AG09309 (cell line): ENCODE measurements around the gene DDX20.
"Not testable (repeated sequence)": the region's sequence is repeated elsewhere in the genome, so short reads cannot be mapped to it uniquely, and the experiment has no call there.

ENCODE experiments used
- DNase-seq: peaks from one replicate; pipeline ENCODE4 v3.0.0-alpha.2; 2010; ENCODE audit warnings: low read depth
- H3K4me3 ChIP-seq: 2 replicates; pipeline ENCODE4 v1.5.1; 2011; ENCODE audit warnings: mild to moderate bottlenecking, low read depth, low read length, moderate library complexity; ENCODE audit not compliant: control insufficient read depth
- TF ChIP-seq, protein P1 (sequence below): IDR thresholded peaks from 2 replicates; pipeline ENCODE4 v1.5.1; 2011; ENCODE audit warnings: mild to moderate bottlenecking, low read depth, low read length, inconsistent platforms; ENCODE audit not compliant: insufficient read depth, control insufficient read depth; ENCODE audit errors: missing control alignments

DDX20 gene

DNA sequence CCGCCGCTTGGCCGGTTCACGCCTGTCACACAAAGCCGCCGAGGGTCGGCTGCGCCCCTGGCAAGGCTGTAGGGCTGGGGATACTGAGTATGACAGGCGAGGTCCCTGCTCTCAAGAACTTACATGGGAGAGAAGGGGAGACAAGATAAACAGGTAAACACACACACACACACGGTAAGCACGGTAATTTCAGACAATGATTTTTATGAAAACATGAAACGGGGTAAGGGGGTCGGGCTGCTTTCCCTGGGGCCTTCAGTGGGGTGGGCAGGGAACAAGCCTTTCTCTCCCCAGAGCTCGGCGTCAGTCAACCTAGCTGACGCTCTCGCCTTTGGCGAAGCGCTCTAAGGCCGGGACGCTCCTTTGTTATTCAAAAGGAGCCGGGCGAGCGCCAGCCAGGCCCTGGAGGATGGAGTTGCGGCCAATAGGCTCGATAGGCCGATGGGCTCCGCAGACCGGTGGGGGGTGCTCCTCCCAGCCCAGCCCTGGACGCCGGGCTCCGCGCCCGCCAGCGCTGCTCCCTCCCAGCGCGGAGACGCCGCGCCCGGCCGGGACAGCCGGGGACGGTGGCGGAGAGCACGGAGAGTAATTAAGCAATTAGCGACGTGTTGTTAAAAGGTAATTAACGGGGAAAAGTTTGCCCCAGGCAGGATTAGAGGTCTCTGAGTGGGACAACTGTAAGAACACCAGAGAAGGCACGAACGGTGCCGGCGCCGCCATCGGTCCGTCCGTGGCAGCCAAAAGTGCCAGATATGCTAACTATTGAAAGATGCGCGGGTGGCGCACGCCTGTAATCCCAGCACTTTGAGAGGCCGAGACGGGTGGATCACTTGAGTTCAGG, 15.6 kb upstream of the DDX20 start:
- TF ChIP-seq, protein P1, sequence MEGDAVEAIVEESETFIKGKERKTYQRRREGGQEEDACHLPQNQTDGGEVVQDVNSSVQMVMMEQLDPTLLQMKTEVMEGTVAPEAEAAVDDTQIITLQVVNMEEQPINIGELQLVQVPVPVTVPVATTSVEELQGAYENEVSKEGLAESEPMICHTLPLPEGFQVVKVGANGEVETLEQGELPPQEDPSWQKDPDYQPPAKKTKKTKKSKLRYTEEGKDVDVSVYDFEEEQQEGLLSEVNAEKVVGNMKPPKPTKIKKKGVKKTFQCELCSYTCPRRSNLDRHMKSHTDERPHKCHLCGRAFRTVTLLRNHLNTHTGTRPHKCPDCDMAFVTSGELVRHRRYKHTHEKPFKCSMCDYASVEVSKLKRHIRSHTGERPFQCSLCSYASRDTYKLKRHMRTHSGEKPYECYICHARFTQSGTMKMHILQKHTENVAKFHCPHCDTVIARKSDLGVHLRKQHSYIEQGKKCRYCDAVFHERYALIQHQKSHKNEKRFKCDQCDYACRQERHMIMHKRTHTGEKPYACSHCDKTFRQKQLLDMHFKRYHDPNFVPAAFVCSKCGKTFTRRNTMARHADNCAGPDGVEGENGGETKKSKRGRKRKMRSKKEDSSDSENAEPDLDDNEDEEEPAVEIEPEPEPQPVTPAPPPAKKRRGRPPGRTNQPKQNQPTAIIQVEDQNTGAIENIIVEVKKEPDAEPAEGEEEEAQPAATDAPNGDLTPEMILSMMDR = no peak
- no peak for DNase-seq
- H3K4me3 ChIP-seq = peak overlapping the region; percentile 50

- not testable (repeated sequence) for DNase-seq, H3K4me3 ChIP-seq
Measured at GRCh38 chr1:111742292-111742691, 13.4 kb upstream of the DDX20 start.

GRCh38 chr1:111742938-111743549, 12.7 kb upstream of the DDX20 start:
- no peak overlapping the region for H3K4me3 ChIP-seq
- TF ChIP-seq, protein P1 = no peak
- no peak for DNase-seq

DNA sequence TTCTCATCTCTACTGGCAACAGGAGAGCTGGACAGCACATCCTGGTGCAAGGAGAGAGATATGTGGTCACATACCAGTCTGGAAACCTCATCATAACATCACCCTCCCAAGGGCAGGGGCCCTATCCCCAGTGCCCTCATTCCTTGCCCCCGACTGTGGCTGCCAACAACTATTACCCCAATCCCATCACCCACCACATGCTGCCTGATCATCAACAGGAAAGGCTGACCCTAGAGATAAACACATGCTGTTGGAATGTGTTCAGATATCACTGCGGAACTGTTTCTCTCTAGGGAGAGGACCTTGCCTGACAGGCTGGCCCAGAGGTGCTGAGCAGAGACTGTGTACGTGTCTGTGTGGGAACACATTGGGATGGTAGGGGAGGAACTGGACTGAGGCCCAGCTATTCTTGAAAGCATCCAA, 12.0 kb upstream of the DDX20 start:
- H3K4me3 ChIP-seq = no peak overlapping the region
- TF ChIP-seq, protein P1 = no peak
- DNase-seq = no peak

DNA sequence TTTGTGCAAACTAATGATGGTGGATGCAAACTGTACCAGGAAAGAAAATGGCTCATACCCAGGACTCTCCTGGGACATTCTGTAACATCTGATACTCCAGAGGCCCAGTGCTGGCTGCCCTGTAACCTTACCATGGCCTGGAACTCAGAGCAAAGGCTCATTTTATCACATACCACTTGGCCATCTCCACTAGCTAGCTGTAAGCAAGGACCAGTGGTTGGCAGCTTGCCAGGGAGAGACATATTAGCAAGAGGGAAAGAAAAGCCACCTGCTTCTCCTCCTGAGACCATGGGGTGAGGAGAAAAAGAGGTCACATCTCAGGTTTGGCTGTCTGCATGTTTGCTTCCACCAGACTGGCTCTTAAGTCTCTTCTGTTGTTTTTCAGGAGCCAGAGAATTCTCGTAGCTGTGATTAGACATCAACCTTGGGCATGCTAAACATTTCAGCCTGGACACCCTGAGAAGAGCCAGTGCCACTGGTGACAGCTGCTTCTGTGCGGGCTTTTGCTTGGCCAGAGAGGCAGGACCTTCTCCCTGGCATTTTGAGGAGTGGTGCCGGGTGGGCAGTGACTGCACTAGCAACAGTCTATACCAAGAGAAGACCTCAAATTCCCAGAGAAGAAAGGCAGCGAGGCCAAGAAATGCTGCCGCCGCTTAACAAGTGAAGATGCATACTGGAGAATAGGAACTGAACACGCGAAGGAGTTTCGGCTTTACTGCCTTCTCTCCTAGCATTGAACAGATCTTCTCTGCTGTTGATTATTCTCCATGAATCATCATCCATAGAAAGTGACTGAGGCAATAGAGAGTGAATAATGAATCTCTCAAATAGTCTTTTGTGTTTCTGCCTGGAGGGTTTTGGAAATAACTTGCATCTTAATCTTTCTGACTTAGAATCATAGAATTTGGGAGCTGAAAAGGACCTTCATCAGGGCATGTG, 9.8 kb upstream of the DDX20 start:
- DNase-seq = no peak
- TF ChIP-seq, protein P1 = no peak
- no peak overlapping the region for H3K4me3 ChIP-seq

DNA sequence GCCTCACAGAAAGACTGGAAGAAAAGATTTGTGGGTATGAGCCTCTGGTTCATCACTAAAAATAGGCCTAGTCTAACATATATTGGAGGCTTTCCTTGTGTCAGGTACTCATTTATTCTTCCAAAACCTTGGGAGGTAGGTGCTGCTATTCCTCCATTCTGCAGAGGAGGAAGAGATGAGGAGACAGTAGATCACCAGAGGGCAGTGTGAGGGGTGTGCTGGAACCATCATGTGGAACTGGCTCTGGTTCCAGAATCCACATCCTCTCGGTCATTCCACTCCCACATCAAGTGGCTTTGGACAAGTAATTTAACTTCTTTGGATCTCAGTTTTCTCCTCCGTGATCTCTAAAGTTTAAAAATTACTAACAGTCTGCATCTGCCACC, 9.1 kb upstream of the DDX20 start:
- DNase-seq = no peak
- H3K4me3 ChIP-seq = no peak overlapping the region
- TF ChIP-seq, protein P1 = peak; percentile 15

DNA sequence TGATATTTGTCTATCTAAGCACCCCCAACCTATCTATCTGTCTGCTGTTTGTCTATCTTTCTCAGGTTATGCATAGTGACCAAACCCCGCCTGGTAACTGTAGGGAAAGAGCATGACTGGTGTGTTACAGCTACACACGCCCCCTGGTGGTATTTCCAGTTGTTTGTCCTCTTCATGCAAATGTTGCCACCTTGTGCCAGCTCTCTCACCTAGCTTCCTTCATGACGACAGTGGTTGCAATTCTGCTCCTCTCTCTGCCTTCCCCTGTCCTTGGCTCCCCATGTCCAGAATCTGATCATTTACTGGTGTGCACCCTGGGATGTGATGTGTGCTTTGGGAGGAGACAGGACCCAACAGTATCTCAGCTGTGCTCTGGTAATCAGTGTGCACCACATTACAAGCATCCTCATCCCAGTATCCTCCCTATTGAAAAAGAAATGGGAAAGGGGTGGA, 8.4 kb upstream of the DDX20 start:
- no peak for DNase-seq

More for the DNA sequence above, 8.4 kb upstream of the DDX20 start:
- H3K4me3 ChIP-seq = no peak overlapping the region
- TF ChIP-seq, protein P1 = peak; percentile 70
